GM12873 (cell line): ENCODE results near the gene NGF.

Source experiments
- TF ChIP-seq, protein P1 (sequence below): IDR thresholded peaks from 2 replicates; pipeline ENCODE4 v1.5.1; 2012; ENCODE audit warnings: low read depth, mild to moderate bottlenecking, moderate library complexity, low read length, control low read depth; ENCODE audit not compliant: insufficient read depth; ENCODE audit errors: missing control alignments

The NGF gene

GRCh38 chr1:115242543-115242942, 95.5 kb downstream of the NGF start:
- TF ChIP-seq, protein P1, sequence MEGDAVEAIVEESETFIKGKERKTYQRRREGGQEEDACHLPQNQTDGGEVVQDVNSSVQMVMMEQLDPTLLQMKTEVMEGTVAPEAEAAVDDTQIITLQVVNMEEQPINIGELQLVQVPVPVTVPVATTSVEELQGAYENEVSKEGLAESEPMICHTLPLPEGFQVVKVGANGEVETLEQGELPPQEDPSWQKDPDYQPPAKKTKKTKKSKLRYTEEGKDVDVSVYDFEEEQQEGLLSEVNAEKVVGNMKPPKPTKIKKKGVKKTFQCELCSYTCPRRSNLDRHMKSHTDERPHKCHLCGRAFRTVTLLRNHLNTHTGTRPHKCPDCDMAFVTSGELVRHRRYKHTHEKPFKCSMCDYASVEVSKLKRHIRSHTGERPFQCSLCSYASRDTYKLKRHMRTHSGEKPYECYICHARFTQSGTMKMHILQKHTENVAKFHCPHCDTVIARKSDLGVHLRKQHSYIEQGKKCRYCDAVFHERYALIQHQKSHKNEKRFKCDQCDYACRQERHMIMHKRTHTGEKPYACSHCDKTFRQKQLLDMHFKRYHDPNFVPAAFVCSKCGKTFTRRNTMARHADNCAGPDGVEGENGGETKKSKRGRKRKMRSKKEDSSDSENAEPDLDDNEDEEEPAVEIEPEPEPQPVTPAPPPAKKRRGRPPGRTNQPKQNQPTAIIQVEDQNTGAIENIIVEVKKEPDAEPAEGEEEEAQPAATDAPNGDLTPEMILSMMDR = no peak

- TF ChIP-seq, protein P1 = no peak
Observed at GRCh38 chr1:115241309-115241708, 96.7 kb downstream of the NGF start.

DNA sequence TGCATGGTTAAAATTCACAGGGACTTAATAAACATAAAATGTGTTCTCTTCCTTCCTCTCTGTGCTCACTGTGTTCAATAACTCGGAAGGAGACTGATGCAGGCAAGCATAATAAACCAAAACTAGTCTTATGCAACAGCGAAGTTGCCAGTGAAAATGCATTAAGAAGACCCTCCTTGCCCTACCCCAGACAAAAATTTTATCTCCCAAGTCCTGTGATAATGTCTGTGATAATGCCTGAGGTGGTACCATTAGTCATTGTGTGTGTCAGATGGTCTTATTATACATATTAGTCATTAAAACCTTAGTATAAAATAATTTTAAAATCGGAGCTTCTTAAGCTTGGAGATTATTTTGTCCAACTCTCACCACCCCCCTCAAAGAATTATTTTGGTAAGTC, 97.8 kb downstream of the NGF start:
- TF ChIP-seq, protein P1 = no peak

GRCh38 chr1:115239426-115239825, 98.6 kb downstream of the NGF start:
- TF ChIP-seq, protein P1 = no peak

- TF ChIP-seq, protein P1 = no peak
Observed at GRCh38 chr1:115239148-115239422, 99.0 kb downstream of the NGF start.

DNA sequence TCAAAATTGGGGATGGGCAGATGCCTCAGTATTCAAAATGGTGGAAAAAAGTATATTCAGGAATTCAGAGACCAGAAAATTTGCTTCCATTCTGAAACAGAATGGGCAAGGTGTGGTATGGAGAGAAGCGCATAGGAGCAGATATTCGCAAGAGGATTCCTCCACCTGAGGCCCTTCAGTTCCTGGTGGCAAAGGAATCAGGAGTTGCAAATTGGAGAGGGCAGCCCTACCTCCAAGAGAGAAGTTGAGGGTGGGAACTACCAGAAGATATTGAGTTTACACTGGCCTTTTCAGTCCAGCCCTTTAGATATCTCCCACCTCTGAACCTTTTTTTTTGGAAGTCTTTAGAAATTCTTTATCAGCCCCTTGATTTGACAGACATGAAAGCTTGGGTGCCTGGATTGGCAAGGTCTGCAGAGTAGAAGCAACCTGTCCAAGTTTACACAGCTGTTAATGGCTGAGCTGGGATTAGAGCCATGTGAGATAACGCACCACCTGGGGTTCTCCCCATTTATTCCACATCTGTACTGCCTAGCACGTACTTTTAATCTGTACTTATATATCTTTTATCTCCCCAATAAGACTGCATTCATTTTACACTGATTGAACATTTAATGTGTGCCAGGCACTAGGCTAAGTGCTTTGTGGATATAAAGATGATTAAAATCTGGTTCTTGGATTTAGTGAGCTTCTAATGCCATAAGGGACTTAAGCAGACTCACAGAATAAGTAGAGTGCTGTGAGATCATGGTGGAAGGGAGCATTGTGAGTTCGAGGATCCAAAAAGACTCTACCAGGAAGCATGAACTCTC, 99.5 kb downstream of the NGF start:
- TF ChIP-seq, protein P1 = no peak

GRCh38 chr1:115237507-115237906, 100.5 kb downstream of the NGF start:
- TF ChIP-seq, protein P1 = no peak

- TF ChIP-seq, protein P1 = no peak
Observed at GRCh38 chr1:115237023-115237422, 101.0 kb downstream of the NGF start.
